HEK293T (cell line): ENCODE data around the gene ARHGAP6.

Experiments used
- ARNT ChIP-seq: fragments of 450-650 bp; IDR thresholded peaks from 2 replicates; pipeline ENCODE4 v1.6.1; 2017; ENCODE audit warnings: mild to moderate bottlenecking
- BHLHE40 ChIP-seq: fragments of 450-650 bp; IDR thresholded peaks from 2 replicates; pipeline ENCODE4 v1.6.1; 2016; ENCODE audit warnings: mild to moderate bottlenecking, moderate library complexity, borderline replicate concordance
- CTBP1 ChIP-seq: fragments of 450-650 bp; IDR thresholded peaks from 2 replicates; pipeline ENCODE4 v1.6.1; 2016; ENCODE audit warnings: borderline replicate concordance
- FOXM1 ChIP-seq: fragments of 450-650 bp; IDR thresholded peaks from 2 replicates; pipeline ENCODE4 v1.6.1; 2017; ENCODE audit warnings: mild to moderate bottlenecking, borderline replicate concordance
- L3MBTL2 ChIP-seq: fragments of 450-650 bp; conservative IDR thresholded peaks from 2 replicates; pipeline ENCODE4 v1.6.1; 2016; ENCODE audit warnings: mild to moderate bottlenecking
- NFRKB ChIP-seq: fragments of 450-650 bp; IDR thresholded peaks from 2 replicates; pipeline ENCODE4 v1.6.1; 2016; ENCODE audit warnings: mild to moderate bottlenecking, moderate library complexity
- PKNOX1 ChIP-seq: fragments of 450-650 bp; IDR thresholded peaks from 2 replicates; pipeline ENCODE4 v1.6.1; 2016
- SP1 ChIP-seq: fragments of 450-650 bp; IDR thresholded peaks from 2 replicates; pipeline ENCODE4 v1.6.1; 2017
- SUZ12 ChIP-seq: fragments of 450-650 bp; IDR thresholded peaks from 2 replicates; pipeline ENCODE4 v1.6.1; 2016; ENCODE audit warnings: mild to moderate bottlenecking
- TARDBP ChIP-seq: fragments of 450-650 bp; IDR thresholded peaks from 2 replicates; pipeline ENCODE4 v1.6.1; 2016

- TF ChIP-seq SP1 (no peak), PKNOX1 (no peak), FOXM1 (no peak), ARNT (no peak), L3MBTL2 (no peak), NFRKB (no peak), BHLHE40 (no peak), CTBP1 (no peak), TARDBP (no peak), SUZ12 (no peak)
Measured at GRCh38 chrX:11272290-11272689, 393.4 kb downstream of the ARHGAP6 start.
